Natural killer cell (primary cell): ENCODE measurements around the gene TRIM28. TPM values are rescaled to one million over a fixed set of nuclear protein-coding genes. Genes with fewer than 3 reads are reported as not detected.

Source experiments
- ATAC-seq, 3 donors: fragments of 150-1000 bp in 2 of 3; fragments of 200-7000 bp in 1 of 3; cut with Tn5 transposase; 1 replicate in 1 of 3; 2 replicates in 2 of 3; pipeline ENCODE4 v1.10.0; 2021; ENCODE audit warnings: mild to moderate bottlenecking in 2 of 3, moderate library complexity in 2 of 3
- DNase-seq, 2 donors: peaks; one replicate each; pipeline versions ENCODE4 v3.0.0 to v3.0.0-alpha.2; 2013 to 2021; ENCODE audit warnings: mixed read lengths in 1 of 2
- H3K27ac ChIP-seq: one replicate; pipeline ENCODE4 v1.5.1; 2013; ENCODE audit warnings: mild to moderate bottlenecking, low read length
- H3K27me3 ChIP-seq: one replicate; pipeline ENCODE4 v1.6.1; 2013; ENCODE audit warnings: low read length; ENCODE audit not compliant: control insufficient read depth, insufficient read depth
- H3K36me3 ChIP-seq: one replicate; pipeline ENCODE4 v1.6.1; 2013; ENCODE audit warnings: low read length; ENCODE audit not compliant: control insufficient read depth, insufficient read depth
- H3K4me1 ChIP-seq: one replicate; pipeline ENCODE4 v1.6.1; 2013; ENCODE audit warnings: low read length; ENCODE audit not compliant: control insufficient read depth, insufficient read depth
- H3K4me3 ChIP-seq: one replicate; pipeline ENCODE4 v1.5.1; 2013; ENCODE audit warnings: low read length
- H3K9me3 ChIP-seq: one replicate; pipeline ENCODE4 v1.6.1; 2013; ENCODE audit warnings: low read length; ENCODE audit not compliant: control insufficient read depth, insufficient read depth
- H3K27ac Mint-ChIP-seq, 2 donors: one replicate each; pipeline ENCODE4 v1.8.0; 2022; ENCODE audit warnings: mild to moderate bottlenecking in 2 of 2, mixed read lengths in 2 of 2, moderate library complexity in 1 of 2
- H3K27me3 Mint-ChIP-seq, 2 donors: one replicate each; pipeline ENCODE4 v1.8.0; 2022; ENCODE audit warnings: low read depth in 2 of 2, mixed read lengths in 2 of 2
- H3K36me3 Mint-ChIP-seq: one replicate; pipeline ENCODE4 v1.8.0; 2022; ENCODE audit warnings: mixed read lengths
- H3K4me1 Mint-ChIP-seq, 2 donors: one replicate each; pipeline ENCODE4 v1.8.0; 2022; ENCODE audit warnings: mixed read lengths in 2 of 2
- H3K4me3 Mint-ChIP-seq: one replicate; pipeline ENCODE4 v1.8.0; 2022; ENCODE audit warnings: mild to moderate bottlenecking, moderate library complexity, mixed read lengths
- H3K9me3 Mint-ChIP-seq, 2 donors: one replicate each; pipeline ENCODE4 v1.8.0; 2022; ENCODE audit warnings: mixed read lengths in 2 of 2
- WGBS: methylation state at CpG from one replicate; pipeline ENCODE4 v1.1.7; 2013; ENCODE audit warnings: missing lambda C conversion rate; ENCODE audit not compliant: insufficient coverage; 5-methylcytosine and 5-hydroxymethylcytosine counted together
- intact Hi-C: fragments of 100-400 bp; cut with micrococcal nuclease; formaldehyde crosslinking; loops from one replicate; pipeline ENCODE4 v1.14.2; 2022
- total RNA-seq, 4 donors: library from RNA; stranded (reverse); fragments of 120-200 nt in 1 of 4; gene quantifications; one replicate each; pipeline versions ENCODE4 v1.2.3 to v1.2.4, GENCODE V29; 2013 to 2022
- TF ChIP-seq, protein P1 (sequence below): fragments of 200-600 bp; IDR thresholded peaks from one replicate; pipeline ENCODE4 v1.8.0; 2022; ENCODE audit warnings: antibody characterized with exemption

Gene TRIM28
- total RNA-seq, 3 donors from 2014 or later (not counting 1 experiment from before 2014, with no cell fraction given), result 330 to 451 (median 408) TPM

DNA sequence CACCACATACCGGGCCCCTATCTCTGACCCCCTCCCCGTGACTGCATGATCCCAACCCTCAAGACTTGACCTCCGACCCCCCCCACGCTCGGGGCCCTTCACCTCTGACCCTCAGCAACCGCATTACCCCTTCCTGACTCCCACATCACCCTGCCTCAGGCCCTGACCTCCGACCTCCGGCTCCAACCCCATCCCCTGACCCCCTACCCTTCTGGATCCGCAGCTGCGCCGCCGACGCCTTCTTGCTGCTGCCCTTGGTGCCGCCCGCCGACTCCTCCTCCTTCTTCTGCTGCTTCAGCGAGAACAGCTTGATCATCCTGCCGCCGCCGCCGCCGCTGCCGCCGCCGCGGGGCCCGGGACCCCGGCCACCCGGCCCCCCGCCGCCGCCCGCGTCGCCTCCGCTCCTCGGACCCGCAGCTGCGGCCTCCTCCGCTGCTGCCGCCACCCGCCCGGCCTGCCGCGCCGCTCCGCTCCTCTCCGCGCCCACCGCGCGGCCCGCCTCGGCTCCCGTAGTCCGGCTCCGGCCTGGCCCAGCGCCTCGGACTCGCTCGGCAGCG lies 14.3 kb downstream of the TRIM28 start, which contains the start of gene UBE2M:
Gene UBE2M, minus strand, starts transcription at position 546 of the 557 bp plus-strand sequence. Its CDS starts 230 bp downstream, at position 316.
- H3K9me3 Mint-ChIP-seq, result no peaks in the 10 kb centered on the region
- Histone ChIP-seq H3K36me3 (peaks cover 17% of the 10 kb centered on the region), H3K27ac (peak within 1 kb of the TSS; percentile 100), H3K4me1 (peaks cover 76% of the 10 kb centered on the region), H3K9me3 (no peaks in the 10 kb centered on the region), H3K4me3 (peak within 1 kb of the TSS; percentile 95), H3K27me3 (no peaks in the 10 kb centered on the region)
- intact Hi-C loops, result no loop called here
- peak; percentile 9 to 36 (median 11) for ATAC-seq
- H3K27me3 Mint-ChIP-seq, result no peaks in the 10 kb centered on the region
- peak within 1 kb of the TSS; percentile 99 for H3K27ac Mint-ChIP-seq
- peak in 1 of 2 donors; percentile 76 for DNase-seq
- H3K4me3 Mint-ChIP-seq, result peak within 1 kb of the TSS; percentile 98
- under 1% methylated on average over 62 of the region's 62 CpGs for WGBS
- peaks cover 43 to 88% of the 10 kb centered on the region in 2 donors for H3K4me1 Mint-ChIP-seq
- H3K36me3 Mint-ChIP-seq, result no peaks in the 10 kb centered on the region
- TF ChIP-seq, protein P1, sequence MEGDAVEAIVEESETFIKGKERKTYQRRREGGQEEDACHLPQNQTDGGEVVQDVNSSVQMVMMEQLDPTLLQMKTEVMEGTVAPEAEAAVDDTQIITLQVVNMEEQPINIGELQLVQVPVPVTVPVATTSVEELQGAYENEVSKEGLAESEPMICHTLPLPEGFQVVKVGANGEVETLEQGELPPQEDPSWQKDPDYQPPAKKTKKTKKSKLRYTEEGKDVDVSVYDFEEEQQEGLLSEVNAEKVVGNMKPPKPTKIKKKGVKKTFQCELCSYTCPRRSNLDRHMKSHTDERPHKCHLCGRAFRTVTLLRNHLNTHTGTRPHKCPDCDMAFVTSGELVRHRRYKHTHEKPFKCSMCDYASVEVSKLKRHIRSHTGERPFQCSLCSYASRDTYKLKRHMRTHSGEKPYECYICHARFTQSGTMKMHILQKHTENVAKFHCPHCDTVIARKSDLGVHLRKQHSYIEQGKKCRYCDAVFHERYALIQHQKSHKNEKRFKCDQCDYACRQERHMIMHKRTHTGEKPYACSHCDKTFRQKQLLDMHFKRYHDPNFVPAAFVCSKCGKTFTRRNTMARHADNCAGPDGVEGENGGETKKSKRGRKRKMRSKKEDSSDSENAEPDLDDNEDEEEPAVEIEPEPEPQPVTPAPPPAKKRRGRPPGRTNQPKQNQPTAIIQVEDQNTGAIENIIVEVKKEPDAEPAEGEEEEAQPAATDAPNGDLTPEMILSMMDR, result no peak

DNA sequence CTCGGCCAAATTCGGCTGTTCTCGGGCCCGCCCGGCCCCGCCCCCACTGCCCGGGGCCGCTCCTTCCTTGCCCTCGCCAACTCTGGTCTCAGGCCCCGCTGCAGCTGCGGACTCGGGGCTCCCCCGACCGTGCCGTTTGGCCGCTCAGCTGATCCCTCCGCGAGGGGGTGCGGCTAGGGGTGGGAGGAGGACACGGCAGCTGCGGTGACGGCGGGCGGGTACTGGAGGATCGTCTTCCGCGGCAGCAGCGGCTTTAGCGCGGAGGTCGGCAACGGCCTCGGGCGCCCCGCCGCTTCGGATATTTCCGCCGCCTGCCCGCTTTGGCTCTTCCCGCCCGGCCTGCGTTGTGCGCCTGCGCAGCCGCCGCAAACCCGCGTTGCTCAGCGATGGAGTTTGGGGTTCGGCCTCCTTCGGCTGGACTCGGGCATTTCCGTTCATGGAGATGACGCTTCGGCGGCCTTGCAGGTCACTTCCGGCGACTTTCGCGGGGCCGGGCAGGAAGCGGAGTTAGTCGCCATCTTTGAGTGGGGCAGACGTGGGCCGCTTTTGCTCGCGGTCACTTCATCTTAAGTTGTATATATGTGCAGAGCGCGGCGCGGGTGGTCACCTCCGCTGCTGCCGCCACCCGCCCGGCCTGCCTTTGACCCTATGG lies 14.9 kb downstream of the TRIM28 start:
- Mint-ChIP-seq H3K36me3 (no peaks in the 10 kb centered on the region), H3K4me3 (peak overlapping the region; percentile 98), H3K4me1 (peaks cover 46 to 91% of the 10 kb centered on the region in 2 donors), H3K27me3 (no peaks in the 10 kb centered on the region), H3K27ac (peak overlapping the region; percentile 99), H3K9me3 (no peaks in the 10 kb centered on the region)
- TF ChIP-seq, protein P1, result no peak
- H3K27ac ChIP-seq, result peak overlapping the region; percentile 100
- intact Hi-C loops, result loop anchor here (1.0 kb wide), 1 partner anchor 15 kb away; the partner anchor contains the start of gene MZF1
- peak overlapping the region; percentile 95 for H3K4me3 ChIP-seq
- no peaks in the 10 kb centered on the region for H3K9me3 ChIP-seq
- ATAC-seq, result peak; percentile 64 to 85 (median 68)
- WGBS, result under 1% methylated on average over 76 of the region's 76 CpGs
- peak; percentile 99 to 100 for DNase-seq
- no peaks in the 10 kb centered on the region for H3K27me3 ChIP-seq
- peaks cover 15% of the 10 kb centered on the region for H3K36me3 ChIP-seq
- peaks cover 78% of the 10 kb centered on the region for H3K4me1 ChIP-seq

DNA sequence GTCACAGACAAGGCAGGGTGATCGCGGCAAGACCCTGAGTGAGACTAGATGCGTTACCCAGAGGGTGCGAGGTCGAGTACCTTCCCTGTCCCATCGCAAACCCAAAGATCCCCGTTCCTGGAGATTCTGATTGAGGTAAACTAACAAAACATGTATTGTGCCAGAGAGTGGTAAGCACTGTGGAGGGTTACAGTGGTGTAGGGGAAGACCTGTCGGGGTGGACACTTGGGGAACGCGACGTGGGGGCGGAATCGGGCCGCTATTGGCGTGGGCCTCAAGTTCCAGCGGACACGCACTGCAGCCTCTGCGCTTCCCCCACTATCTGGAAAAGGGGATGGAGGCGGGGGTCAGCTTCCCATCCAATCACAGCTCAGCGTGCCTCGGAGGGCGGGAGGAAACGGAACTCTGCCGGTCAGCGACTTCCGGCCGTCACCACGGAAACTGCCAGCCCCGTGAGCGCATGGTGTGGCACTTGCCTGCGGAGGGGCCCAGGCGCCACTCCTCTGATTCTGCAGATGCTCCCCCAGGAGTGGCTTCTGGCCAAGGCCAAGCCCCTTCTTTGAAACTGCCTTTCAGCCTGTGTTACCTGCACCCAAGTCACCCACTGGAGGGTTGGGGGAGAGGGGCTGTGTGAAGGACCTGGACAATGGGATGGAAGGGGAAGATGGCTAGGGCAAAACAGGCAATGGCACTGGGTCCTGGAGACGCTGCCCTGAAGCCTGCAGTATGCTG lies 15.6 kb downstream of the TRIM28 start:
- intact Hi-C loops, result loop anchor here (1.0 kb wide), 1 partner anchor 14 kb away; the partner anchor contains the start of gene MZF1
- TF ChIP-seq, protein P1, result no peak
- Mint-ChIP-seq H3K27ac (peak overlapping the region; percentile 99), H3K4me1 (peaks cover 44 to 87% of the 10 kb centered on the region in 2 donors), H3K36me3 (no peaks in the 10 kb centered on the region), H3K9me3 (no peaks in the 10 kb centered on the region), H3K27me3 (no peaks in the 10 kb centered on the region), H3K4me3 (peak overlapping the region; percentile 98)
- no peaks in the 10 kb centered on the region for H3K9me3 ChIP-seq
- peak in 2 of 3 donors; percentile 4 to 9 for ATAC-seq
- H3K27me3 ChIP-seq, result no peaks in the 10 kb centered on the region
- peak; percentile 72 to 73 for DNase-seq
- 1% methylated on average over 33 of the region's 33 CpGs for WGBS
- peak overlapping the region; percentile 100 for H3K27ac ChIP-seq
- H3K4me1 ChIP-seq, result peaks cover 74% of the 10 kb centered on the region
- H3K36me3 ChIP-seq, result peaks cover 15% of the 10 kb centered on the region
- peak overlapping the region; percentile 95 for H3K4me3 ChIP-seq
